ENCODE data around the gene OIP5. TPM values are rescaled to one million over a fixed set of nuclear protein-coding genes. Genes with fewer than 3 reads are reported as not detected.

OIP5 gene
- total and polyA plus RNA-seq, 2 of the 4 experiments (the other 2 are of a cell fraction), result 4.1 to 5.5 TPM

- Histone ChIP-seq H3K56ac (ENCODE audit: extremely low read depth, insufficient read depth, low read length) (no peak overlapping the region), H3K9me1 (ENCODE audit: insufficient read depth, low read length) (no peaks in the 10 kb centered on the region; the same call in 1 of the 2 replicates), H3K23ac (ENCODE audit: low read depth, low read length) (no peak overlapping the region), H3K36me3 (ENCODE audit: control insufficient read depth, insufficient read depth, low read length) (peaks cover 11% of the 10 kb centered on the region), H3K27me3 (ENCODE audit: control insufficient read depth, insufficient read depth, low read length) (no peaks in the 10 kb centered on the region), H4K8ac (ENCODE audit: low read depth in 2 of 2, low read length in 2 of 2) (no peak overlapping the region), H3K4me3 (ENCODE audit: insufficient read depth, low read depth, low read length) (no peak overlapping the region), H4K5ac (ENCODE audit: low read depth, low read length) (no peak overlapping the region), H2AK9ac (replicated peaks; ENCODE audit: low read depth, low read length, poor library complexity) (no peak overlapping the region), H4K20me1 (ENCODE audit: insufficient read depth, low read length) (no peaks in the 10 kb centered on the region), H4K91ac (ENCODE audit: insufficient read depth, low read depth, low read length) (no peak overlapping the region), H2BK5ac (ENCODE audit: low read depth, low read length, poor library complexity, severe bottlenecking) (no peak overlapping the region), H3K9ac (ENCODE audit: low read depth, low read length) (no peak overlapping the region), H2BK15ac (ENCODE audit: low read depth, low read length) (no peak overlapping the region), H2AFZ (replicated peaks; ENCODE audit: low read length, poor library complexity) (no peak overlapping the region), H3K18ac (ENCODE audit: low read depth, low read length) (no peak overlapping the region), H3K14ac (replicated peaks; ENCODE audit: low read depth, low read length) (no peak overlapping the region), H2BK20ac (ENCODE audit: low read depth, low read length) (no peak overlapping the region), H3K4me1 (ENCODE audit: control insufficient read depth, insufficient read depth, low read length) (no peaks in the 10 kb centered on the region), H3K4ac (ENCODE audit: low read depth, low read length) (no peak overlapping the region), H2BK120ac (ENCODE audit: low read depth, low read length) (no peak overlapping the region), H3K4me2 (ENCODE audit: low read depth, low read length) (no peak overlapping the region), H3K9me3 (ENCODE audit: control insufficient read depth, insufficient read depth, low read length) (no peaks in the 10 kb centered on the region), H2AK5ac (ENCODE audit: low read depth, low read length) (no peak overlapping the region), H3K79me1 (ENCODE audit: low read depth in 1 of 2, low read length in 2 of 2) (peaks cover 20 to 52% of the 10 kb centered on the region in 2 experiments), H3K27ac (ENCODE audit: insufficient read depth, low read length) (no peak overlapping the region)
- ATAC-seq (ENCODE audit: low read depth) (no peak), DNase-seq (no peak)
- intact Hi-C loops (cut with micrococcal nuclease) (no loop called here), dilution Hi-C loops (cut with HindIII; ENCODE audit: low sequenced_read_pairs, unreplicated experiment) (no loop called here), in situ Hi-C loops (cut with MboI; ENCODE audit: low sequenced_read_pairs) (no loop called here)
- no TSS peak for BruUV-seq (replicated peaks)
- POLR2A ChIA-PET (ENCODE audit: unreplicated experiment), result no interaction called here
- TF ChIP-seq MAFK (IDR thresholded peaks at IDR 0.05; ENCODE audit: low read depth, low read length) (no peak), CEBPB (IDR thresholded peaks at IDR 0.05; ENCODE audit: low read depth, low read length) (no peak)
- WGBS, 2 experiments (ENCODE audit: extremely low coverage in 2 of 2, insufficient read length in 1 of 2), result no CpG with 5 or more reads among the region's 10 CpGs
- CTCF ChIA-PET, result interaction anchor here (1.1 kb wide), 1 partner anchor 17 kb away, joined by 3 read pairs; no protein-coding TSS in a partner anchor
These were observed 17.8 kb upstream of the OIP5 start for GRCh38 chr15:41350057-41350717.
